GM18868 (cell line): ENCODE measurements around the gene ACOT7.

Source experiments
- ATAC-seq: cut with Tn5 transposase; IDR thresholded peaks from one replicate; pipeline ENCODE4 v1.9.1; 2021; ENCODE audit warnings: mild to moderate bottlenecking, moderate library complexity; ENCODE audit not compliant: unreplicated experiment

Gene ACOT7

GRCh38 chr1:6424619-6425593 lies 31.3 kb upstream of the ACOT7 start, which contains the start of gene ESPN:
TSS of gene ESPN (plus strand) at chr1:6424776. CDS start at chr1:6424956, 180 bp downstream.
- ATAC-seq: no peak

GRCh38 chr1:6424000-6424565 lies 30.5 kb upstream of the ACOT7 start:
- no peak for ATAC-seq

GRCh38 chr1:6423321-6423999 lies 29.9 kb upstream of the ACOT7 start:
- no peak for ATAC-seq

- ATAC-seq: no peak
Measured at GRCh38 chr1:6421266-6421665, 27.7 kb upstream of the ACOT7 start.

- no peak for ATAC-seq
Measured at GRCh38 chr1:6420454-6421042, 27.0 kb upstream of the ACOT7 start.

- no peak for ATAC-seq
Measured at GRCh38 chr1:6419804-6420453, 26.4 kb upstream of the ACOT7 start, which contains the start of gene HES2. TSS of gene HES2 (minus strand) at chr1:6419919. CDS start at chr1:6419820, 99 bp downstream.

GRCh38 chr1:6419397-6419803 lies 25.8 kb upstream of the ACOT7 start:
- ATAC-seq: no peak

GRCh38 chr1:6418668-6419396 lies 25.3 kb upstream of the ACOT7 start:
- ATAC-seq: no peak

- ATAC-seq: no peak
Measured at GRCh38 chr1:6417961-6418667, 24.5 kb upstream of the ACOT7 start.

- ATAC-seq: no peak
Measured at GRCh38 chr1:6416906-6417305, 23.3 kb upstream of the ACOT7 start.

- no peak for ATAC-seq
Measured at GRCh38 chr1:6416295-6416656, 22.7 kb upstream of the ACOT7 start.

- ATAC-seq: no peak
Measured at GRCh38 chr1:6414881-6415626, 21.5 kb upstream of the ACOT7 start.

- peak; percentile 86 for ATAC-seq
Measured at GRCh38 chr1:6414443-6414844, 20.9 kb upstream of the ACOT7 start.

GRCh38 chr1:6412896-6413295 lies 19.3 kb upstream of the ACOT7 start:
- no peak for ATAC-seq

- ATAC-seq: no peak
Measured at GRCh38 chr1:6410248-6410893, 16.8 kb upstream of the ACOT7 start.

GRCh38 chr1:6409733-6410132 lies 16.2 kb upstream of the ACOT7 start:
- ATAC-seq: no peak

GRCh38 chr1:6409053-6409452 lies 15.5 kb upstream of the ACOT7 start:
- ATAC-seq: no peak

- no peak for ATAC-seq
Measured at GRCh38 chr1:6408023-6408422, 14.5 kb upstream of the ACOT7 start.
